CD4-positive, alpha-beta T cell treated with Interferon alpha-2 for 1 hour (primary cell): ENCODE results near the gene SORCS2.

ENCODE experiments used
- DNase-seq, 2 donors: peaks; one replicate each; pipeline ENCODE4 v3.0.0-alpha.2; 2020 to 2022

The SORCS2 gene

DNA sequence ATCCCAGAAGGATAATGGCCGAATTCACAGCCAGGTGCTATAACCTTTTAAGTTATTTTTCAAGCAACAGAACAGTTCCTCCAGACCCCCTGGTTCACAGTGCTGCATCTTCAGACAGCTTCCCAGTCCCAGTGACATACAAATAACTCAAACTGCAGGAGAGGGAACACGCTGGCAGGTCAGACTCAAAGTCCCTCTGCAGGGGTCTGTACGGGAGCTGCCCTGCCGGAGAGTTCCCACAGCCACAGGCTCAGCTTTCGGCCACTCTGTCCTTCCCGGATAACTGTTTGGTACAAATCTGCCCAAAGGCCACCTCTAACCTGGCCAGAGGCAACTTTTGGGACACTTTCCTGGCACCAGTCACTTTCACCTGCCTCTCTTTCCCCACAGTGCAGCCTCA, 517.1 kb downstream of the SORCS2 start:
- no peak for DNase-seq

- no peak for DNase-seq
Measured at GRCh38 chr4:7710126-7710525, 517.8 kb downstream of the SORCS2 start.

DNA sequence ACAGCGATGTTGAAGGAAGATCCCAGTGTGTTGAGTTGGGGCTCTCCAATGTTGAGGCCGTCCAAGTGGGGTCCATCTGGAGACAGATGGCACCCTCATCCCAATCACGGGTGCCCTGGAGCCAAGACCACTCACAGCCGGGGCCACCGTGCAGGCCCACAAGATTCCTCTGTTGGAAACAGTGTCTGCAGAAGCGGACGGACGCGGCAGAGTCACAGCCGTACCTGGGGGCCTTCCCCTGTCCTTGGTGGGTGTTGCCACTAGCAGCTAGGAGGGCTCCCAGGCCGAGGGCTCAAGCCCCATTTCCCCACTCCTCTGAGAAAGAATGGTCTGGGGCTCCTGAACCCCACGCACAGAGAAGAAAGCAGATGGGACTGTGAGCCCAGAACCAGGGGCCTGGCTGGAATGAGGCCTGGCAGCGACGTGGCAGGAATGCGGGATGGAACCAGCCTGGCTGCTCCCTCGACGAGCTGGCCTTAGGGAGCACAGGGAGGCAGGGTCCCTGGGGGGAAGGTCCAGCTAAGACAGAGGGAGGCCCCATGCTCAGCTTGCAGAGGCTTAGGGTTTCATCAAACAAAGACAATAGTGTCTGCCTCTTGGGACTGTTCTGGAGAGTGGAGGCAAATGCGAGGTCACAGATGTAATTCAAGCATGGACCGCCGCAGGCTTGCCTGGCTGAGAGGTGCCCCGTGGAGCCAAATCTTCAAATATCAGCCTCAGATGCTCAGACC, 518.4 kb downstream of the SORCS2 start:
- DNase-seq: no peak

DNA sequence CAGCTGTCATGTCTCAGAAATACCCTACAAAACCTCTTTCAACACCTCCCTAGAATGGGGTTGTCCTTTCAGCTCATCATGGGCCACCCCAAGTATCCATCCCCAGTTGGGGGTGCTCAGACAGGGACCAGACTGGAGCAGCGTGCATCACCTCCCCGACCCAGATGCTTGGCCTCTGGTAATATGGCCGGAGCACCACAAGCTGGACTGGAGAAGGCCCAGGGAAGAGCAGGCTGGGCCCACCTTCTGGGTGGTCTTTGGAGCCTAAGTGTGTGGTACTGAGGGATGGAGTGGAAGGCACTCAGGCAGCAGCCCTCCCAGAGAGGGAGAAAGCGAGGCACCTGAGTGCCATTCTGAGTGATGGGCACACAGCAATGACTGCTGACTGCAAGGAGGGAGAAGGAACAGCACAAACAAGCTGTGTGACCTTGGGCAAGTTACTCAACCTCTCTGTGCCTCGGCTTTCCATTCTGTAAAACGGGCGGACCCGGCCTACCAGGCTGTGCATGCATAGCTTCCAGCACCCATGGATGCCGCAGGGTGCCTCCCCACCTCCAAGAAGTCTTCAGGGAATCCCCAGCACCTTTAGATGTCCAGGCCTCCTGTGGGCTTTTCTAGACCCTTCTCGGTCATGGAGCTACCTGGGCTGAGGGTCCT, 519.1 kb downstream of the SORCS2 start:
- no peak for DNase-seq

DNA sequence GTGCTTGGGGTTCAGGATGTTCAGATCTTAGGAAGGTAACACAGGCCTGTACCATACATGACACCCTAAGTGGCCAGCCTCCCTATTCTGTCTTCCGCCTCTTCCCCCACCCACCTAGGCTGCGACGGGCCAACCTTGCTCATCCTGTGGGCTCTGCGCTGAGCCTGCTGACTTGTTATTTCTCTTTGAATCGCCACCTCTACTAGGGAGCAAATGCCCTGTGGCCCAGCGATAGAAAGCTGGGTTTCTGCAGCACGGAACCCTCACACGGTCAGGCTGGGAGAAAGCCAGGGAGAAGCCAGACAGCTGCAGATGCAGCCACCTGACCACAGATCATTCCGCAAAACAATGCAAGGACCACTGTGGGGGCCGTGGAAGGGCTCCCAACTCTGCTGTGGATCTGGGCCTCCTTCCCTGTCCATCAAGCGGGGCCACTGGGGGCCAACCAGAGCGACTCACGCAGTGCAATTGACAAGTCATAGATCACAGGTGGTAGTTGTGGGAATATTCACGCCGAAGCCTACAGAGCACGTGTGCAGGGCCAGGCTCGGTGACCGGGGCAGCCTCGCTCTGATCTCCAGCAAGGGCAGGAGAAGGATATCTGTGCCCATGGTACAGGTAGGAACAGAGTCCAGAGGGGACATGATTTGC, 519.8 kb downstream of the SORCS2 start:
- DNase-seq: no peak

GRCh38 chr4:7713757-7714156, 521.4 kb downstream of the SORCS2 start:
- DNase-seq: no peak

DNA sequence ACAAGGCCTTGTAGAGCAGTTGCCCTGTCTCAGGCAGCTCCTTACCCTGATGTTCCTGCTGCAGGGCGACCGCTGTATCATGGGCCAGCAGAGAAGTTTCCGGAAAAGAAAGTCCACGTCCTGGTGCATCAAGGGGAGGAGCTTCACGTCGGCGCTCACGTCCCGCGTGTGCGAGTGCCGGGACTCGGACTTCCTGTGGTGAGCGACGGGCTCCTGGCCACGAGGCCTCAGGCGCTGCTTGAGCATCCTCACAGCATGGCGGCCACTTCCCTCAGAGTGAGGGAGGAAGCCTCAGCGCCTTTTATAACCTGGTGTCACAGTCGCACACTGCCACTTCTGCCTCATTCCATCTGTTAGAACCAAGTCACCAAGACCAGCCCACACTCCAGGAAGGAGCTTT, 521.8 kb downstream of the SORCS2 start:
- DNase-seq: no peak

GRCh38 chr4:7714738-7715137, 522.4 kb downstream of the SORCS2 start:
- DNase-seq: no peak

GRCh38 chr4:7715271-7716009, 523.1 kb downstream of the SORCS2 start:
- no peak for DNase-seq

- no peak for DNase-seq
Measured at GRCh38 chr4:7716010-7716721, 523.8 kb downstream of the SORCS2 start.

- no peak for DNase-seq
Measured at GRCh38 chr4:7717161-7717560, 524.8 kb downstream of the SORCS2 start.

DNA sequence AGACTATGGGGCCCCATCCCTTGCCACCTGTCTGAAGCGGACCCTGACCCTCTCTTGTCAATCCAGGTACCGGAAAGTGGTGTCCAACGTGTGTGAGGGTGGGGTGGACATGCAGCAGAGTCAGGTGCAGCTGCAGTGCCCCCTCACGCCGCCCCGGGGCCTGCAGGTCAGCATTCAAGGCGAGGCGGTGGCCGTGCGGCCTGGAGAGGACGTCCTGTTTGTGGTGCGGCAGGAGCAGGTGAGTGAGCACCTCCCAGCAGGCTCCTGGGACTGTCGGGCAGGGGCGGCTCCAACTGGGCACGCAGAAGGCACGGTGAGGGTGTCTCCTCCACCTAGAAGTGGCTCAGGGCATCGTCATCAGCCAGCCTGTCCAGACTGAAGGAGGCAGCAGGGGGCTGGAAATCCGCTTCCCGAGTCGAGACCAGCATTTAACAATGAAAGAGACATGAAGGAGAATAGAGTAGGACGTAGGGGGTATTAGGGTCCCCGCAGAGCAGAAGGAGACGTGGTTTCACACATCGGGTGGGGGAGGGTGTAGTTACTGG, 525.7 kb downstream of the SORCS2 start:
- no peak for DNase-seq

GRCh38 chr4:7719354-7720174, 527.2 kb downstream of the SORCS2 start:
- DNase-seq: peak; percentile 25 to 58

- no peak for DNase-seq
Measured at GRCh38 chr4:7721984-7722551, 529.7 kb downstream of the SORCS2 start.

DNA sequence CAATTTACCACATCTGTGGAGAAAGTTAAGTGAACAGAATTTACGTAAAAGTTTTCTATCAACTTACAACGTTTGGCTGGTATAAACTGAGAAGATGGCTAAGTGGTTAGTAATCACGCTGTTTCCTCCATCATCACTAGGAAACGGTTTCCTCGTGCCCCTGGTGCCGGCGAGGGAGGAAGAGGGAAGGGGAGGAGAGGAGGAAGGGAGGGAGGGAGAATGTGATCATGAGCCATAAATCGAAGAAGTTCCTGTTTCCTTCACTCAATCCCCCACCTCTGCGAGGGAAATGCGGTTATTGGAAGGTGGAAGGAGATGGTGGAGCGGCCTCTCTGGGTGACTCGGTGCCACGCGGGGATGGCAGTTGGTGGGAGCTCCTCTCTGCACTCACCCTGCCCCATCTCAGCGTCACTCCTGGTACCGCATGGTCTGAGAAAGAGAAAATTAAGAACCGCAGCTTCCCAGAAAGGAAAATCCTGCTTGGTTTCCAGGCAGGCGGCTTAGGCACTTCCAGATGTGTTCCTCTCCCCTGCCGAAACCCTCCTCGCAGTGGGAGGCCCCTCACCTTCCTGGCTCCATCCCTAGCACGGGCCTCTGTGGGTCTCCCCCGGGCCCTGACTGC, 530.5 kb downstream of the SORCS2 start:
- DNase-seq: no peak

GRCh38 chr4:7723625-7724024, 531.3 kb downstream of the SORCS2 start:
- no peak for DNase-seq

DNA sequence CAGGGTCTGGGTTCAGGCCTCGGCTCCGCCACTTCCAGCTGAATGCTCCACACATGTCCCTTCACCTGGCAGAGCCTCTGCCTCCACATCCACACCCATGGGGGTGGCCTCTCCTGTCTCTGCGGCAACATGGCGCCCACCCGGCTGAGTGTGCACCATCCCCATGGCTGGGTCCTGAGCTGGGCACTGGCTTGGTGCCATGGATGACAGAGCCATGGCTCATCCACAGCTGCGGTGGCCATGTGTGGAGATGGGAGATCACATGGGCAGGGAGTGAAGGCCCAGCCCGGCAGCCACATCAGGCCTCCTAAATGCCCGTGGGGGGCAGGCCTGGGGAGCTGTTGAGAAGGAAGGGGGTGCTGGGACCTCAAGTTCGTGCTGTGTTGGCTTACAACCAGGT, 533.6 kb downstream of the SORCS2 start:
- no peak for DNase-seq

DNA sequence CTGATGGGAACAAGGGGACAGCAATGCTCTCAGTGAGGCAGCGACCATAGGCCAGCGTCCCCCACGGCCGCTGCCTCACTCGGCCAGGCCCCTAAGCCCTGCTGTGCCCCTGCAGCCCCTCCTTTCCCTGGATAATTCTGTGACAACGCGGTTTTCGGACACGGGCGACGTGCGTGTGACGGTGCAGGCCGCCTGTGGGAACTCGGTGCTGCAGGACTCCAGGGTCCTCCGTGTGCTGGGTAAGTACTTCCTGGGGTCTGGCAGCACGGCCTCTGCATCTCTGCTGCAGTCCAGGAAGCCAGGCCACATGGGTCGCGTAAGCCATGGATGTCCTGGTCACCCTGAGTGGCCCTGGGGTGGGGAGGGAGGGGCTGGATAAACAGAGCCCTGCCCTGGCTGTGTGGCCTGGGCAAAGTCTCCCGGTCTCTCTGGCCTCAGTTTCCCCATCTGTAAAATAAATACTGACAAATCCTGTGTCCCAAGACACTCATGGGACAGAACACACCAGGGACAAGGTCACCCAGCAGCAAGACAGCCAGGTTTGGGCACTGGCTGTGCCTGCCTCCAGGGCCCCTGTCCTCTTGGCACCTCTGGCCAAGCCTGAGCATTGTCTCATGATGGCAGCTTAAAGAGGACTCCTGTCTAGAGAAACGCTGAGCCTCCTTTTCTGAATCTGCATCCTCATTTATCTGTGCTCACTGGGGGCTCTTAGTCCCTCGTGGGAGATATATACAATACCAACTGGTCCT, 534.5 kb downstream of the SORCS2 start:
- DNase-seq: no peak

- DNase-seq: no peak
Measured at GRCh38 chr4:7727749-7728148, 535.4 kb downstream of the SORCS2 start.

GRCh38 chr4:7731437-7731836, 539.1 kb downstream of the SORCS2 start:
- no peak for DNase-seq
